GM19023 (cell line): ENCODE results near the gene SGIP1.
"Not testable (repeated sequence)": the region's sequence is repeated elsewhere in the genome, so short reads cannot be mapped to it uniquely, and the experiment has no call there.

ENCODE experiments used
- ATAC-seq: cut with Tn5 transposase; IDR thresholded peaks from one replicate; pipeline ENCODE4 v1.9.1; 2021; ENCODE audit warnings: mild to moderate bottlenecking, moderate library complexity; ENCODE audit not compliant: unreplicated experiment

The SGIP1 gene

DNA sequence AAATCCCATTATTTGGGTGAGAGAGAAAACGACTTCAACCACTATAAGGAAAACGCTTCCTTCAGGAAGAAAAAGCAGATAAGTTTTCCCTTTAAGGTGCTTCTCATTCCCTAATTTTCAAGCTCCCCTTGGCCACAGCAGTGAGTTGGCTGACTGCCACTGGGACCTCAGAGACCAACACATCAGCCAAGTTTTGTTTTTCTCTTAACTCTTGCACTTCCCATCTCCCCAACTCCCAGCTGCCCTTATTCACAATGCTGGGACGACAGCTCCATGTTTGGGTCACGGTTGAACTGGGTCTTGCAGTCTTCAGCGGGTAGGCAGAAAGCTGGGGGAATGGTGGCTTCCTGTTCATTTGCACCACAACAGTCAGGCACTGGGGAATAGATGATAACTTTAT lies 18.9 kb downstream of the SGIP1 start:
- no peak for ATAC-seq

DNA sequence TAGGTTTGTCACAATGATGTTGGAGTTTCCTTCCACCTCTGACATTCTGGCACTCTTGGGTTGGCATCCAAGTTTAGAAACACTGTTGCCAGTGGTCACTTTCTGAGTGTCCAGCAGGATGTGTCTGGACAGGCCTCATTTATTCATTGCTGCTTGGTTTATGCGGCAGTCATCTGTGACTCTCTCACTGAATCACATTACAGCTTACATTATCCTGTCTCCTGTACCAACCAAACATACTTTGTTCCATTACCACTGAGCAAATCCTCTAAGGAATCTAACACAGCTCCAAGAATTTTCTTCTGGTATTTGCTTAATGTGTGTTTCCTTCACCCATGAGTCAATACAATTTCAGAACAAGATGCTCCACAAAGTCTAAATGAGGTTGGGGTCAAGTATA lies 19.9 kb downstream of the SGIP1 start:
- no peak for ATAC-seq

DNA sequence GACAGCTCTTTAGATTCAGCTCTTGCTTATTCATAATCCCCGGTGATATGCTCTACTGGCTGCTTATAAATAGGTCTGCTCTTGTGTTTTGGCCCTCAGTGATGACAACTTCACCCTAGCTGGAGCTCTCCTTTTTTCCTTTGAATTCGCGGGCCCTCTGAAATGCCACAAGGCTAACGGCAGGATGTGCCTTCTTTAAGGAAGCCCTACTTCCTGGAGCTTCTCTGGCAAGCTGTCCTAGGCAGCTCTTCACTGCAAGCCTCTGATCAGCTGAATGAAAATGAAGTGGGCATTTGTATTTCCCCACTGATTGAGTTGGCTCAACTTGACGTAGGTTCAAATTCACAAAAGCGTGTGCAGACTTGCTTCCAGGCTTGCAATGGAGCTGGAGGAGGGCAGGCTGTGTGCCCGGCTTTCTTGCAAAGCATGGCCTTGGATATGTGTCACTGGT lies 22.2 kb downstream of the SGIP1 start:
- ATAC-seq = no peak

DNA sequence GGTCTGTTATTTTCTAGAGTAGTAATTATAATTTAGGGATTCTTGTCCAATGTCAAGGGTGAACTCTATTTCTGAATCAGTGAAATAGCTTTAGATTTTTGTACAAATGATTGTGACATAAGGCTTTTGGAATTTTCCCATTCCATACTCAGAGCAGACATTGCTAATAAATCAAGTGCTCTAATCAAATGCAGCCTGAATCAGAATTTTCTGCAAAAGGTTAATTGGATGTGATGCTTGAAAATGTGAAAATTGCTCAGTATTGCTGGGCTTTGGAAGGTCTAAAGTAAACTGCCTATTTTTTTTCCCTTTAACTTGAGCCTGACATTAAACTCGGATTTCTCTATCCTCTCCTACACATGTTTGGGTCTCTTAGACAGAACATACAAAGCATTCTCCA lies 23.2 kb downstream of the SGIP1 start:
- ATAC-seq = no peak

DNA sequence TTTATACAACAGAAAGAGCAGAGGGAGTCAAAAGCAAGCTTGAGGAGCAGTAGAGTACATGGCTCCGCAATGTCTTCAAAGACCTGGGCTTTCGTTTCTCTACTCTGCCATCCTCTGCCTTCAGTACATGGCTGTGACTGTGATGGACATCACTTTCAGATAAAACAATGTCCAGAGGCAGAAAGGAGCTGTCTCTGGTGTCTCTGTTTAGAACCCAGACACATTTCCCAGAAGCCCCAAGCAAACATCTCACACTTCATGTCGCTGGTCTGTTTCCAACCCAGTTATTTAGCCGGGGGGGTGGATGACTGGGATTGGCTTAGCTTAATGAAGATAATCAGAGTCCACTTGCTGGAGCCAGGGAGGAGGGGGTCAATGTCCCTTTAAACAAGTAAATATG lies 25.6 kb downstream of the SGIP1 start:
- no peak for ATAC-seq

DNA sequence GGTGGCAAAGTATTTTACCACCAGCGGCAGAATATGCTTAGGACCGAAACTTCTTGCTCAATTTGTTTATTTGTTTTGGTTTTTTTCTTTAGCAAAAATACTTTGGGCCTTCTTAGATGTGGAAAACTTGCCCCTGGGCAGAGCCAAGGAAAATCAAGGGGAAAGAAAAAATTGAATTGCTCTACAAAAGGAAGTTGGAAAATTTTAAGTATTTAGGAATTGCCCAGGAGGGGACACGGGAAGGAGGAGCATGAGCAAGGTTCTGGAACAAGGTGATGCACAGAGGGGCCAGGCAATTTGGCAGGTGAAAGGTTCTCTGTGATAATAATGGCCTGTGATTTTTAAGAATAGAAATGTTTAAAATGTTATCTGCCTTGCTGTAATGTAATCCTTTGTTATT lies 28.6 kb downstream of the SGIP1 start:
- ATAC-seq = no peak

DNA sequence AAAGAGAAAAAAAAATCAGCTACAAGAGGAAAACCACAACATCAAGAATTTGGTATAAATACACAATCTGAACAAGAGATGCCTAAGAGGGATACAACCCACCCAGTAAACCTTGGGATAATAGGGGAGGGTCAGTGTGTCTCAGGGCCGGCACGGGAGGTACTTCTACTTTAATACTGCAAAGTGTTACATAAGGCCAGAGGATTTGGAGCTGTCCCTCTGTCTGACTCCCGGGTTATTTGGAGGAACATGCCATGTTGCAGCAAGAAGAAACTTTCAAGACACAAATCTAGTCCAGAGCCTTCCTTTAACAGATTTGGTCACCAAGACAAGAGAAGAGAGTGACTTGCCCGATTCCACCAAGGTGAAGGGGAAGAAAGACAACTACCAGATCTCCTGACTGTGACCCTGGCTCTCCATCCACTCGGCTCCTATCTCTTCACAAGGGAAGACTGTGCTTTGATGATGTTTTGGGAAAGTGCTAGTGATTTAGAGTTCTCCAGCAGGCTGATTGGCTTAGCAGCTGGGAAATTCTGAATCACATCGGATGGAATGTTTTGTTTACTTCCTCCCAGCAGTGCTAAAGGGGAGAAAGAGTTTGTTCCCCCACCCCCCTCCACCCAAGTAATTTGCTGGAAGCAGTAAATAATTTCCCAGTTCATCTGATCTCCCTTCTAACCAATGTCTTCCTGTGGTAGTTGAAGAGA lies 29.3 kb downstream of the SGIP1 start:
- no peak for ATAC-seq

DNA sequence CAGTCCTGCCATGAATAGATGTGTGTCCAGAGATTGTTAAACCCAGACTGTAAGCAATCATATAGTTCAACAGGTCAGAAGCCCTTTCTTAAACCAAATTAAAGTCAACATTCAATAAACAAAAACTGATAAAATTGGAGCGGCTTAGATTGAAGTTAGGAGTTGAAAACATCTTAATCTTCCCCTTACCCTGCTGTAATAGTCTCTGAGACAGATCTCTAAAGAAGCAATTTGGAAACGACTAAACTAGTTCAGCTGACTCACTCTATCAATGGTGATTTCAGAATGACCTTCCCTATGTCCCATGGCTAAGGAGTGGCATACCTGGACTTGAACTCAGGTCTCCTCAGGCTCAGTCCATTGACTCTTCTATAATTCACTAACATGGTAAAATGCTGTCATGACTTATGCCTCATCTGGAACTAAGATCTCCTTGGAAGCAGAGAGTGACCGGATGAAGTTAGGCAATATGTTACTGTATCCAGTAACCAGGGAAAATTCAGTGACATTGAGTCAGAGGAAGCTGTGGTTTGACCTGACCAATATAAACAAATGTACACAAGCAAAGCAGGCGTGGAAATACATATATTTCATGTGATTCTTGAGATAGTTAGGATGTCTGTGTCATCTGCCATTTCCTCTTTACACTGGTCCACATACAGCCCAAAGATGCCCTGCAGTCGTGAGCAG lies 30.1 kb downstream of the SGIP1 start:
- no peak for ATAC-seq

DNA sequence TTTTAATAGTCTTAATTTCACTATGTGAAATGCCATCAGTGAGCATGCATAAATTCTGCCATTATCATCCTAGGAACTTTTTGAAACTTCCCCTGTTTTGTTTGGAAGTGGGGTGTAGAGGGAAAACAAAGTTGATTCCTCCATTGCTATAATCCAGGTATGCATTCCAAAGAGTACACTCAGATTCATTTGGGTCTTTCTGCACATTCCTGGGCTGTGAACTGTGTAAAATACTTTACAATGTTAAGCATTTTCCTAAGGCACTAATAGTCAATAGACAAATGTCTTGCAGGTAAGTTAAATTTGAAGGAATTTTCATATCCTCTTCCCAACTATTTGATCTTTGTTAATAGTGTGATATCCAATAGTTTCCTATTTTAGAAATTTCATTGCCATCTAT lies 36.2 kb downstream of the SGIP1 start:
- no peak for ATAC-seq

DNA sequence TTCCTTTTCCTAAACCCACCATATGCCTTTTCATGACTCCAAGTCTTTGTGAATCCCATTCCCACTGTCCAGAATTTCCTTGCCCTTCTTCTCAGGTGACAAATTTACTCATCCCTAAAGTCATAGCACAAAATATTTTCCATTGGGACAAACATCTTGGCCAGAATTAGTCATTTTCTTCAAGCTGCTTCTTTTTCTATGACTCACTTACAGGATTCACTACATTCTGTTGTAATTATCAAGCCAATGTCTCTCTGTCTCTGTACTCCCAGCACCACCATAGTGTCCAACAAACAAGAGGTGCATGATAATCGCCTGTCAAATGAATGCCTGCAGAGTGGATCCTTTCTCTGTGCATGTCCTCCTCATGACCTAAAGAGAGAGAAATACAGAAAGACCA lies 37.8 kb downstream of the SGIP1 start:
- ATAC-seq = no peak

DNA sequence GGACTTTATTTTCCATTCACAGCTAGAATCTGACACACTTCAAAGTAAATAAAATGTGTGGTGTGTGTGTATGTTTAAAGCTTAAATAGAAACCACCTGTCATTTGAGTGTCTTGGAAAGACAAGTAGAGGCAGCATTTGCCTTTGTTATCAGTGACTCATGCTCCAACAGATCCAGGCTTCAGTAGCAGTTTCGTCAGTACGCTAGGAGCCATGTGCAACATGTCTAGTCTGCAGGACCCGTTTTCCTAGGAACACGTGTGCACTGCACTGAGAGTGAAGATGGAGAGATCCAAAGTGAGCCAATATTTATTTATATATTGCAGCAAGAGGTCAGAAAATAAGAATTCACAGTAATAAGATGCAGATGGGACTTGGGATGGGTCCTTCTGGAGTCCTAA lies 41.8 kb downstream of the SGIP1 start:
- no peak for ATAC-seq

DNA sequence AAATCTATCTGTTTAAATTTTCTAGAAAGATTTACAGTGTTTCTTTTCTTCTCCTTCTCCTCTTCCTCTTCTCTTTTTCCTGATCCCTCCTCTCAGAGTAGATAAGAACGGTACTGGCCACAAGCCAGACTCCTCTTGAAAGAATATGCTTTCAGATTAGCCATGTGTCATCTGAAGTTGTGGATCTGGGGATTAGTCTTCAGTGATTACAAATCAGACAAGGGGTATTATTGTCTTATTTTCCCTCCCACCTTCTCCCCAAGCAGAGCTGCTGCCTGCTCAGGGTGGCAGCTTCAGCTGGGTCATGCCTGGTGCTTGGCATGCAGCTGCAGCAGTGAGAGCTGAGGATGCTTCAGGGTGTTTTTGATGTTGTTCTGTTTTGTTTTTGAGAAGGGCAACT lies 42.7 kb downstream of the SGIP1 start:
- ATAC-seq = no peak

DNA sequence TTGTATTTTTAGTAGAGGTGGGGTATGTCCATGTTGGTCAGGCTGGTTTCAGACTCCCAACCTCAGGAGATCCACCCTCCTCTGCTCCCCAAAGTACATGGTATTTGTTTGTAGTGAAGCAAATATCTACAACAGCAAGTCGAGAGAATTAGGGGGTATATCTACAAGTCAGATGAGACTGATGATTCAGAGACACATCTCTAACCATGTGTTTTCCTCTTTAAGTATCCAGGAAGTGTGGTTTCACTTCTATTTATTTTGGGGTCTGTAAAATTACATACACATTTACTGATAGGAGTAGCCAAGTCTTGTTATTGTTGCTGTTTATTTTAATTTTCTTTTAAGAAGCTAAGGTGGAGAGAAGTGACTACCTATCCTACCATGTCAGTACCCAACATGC lies 44.9 kb downstream of the SGIP1 start:
- no peak for ATAC-seq

DNA sequence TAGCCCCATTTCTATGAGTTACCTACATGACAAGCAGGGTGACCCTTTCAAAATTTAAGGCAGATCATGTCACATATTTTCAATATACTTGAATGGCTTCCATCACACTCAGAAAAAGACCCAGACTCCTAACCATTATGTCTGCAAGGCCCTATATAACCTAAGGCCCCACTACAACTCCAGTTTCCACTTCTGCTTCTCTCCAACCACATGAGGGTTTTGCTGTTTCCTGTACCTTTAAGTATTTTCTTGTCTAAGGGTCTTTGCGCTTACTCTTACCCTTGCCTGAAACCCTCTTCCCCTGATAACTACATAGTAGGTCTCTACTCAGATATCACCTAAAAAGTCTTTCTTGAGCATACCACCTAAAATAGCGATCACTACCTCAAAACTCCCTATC lies 46.1 kb downstream of the SGIP1 start:
- ATAC-seq = no peak

DNA sequence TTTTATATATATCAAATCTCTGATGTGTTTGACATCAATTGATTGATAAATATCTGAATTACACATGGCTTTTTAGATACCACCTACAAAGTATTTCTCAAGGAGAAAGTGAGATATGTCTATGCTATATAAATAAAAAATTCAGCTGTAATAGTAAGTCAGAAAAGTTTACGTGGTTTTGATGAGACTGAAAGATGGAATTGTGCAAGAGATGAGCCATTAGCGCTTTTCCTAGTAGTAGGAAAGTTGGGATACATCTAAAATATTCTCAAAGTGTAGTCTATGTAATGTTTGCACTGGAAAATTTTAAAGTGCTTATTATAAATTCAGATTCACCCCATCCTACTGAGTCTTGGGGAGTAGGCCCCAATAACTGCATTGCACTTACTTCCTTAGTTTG lies 49.1 kb downstream of the SGIP1 start:
- ATAC-seq = no peak

DNA sequence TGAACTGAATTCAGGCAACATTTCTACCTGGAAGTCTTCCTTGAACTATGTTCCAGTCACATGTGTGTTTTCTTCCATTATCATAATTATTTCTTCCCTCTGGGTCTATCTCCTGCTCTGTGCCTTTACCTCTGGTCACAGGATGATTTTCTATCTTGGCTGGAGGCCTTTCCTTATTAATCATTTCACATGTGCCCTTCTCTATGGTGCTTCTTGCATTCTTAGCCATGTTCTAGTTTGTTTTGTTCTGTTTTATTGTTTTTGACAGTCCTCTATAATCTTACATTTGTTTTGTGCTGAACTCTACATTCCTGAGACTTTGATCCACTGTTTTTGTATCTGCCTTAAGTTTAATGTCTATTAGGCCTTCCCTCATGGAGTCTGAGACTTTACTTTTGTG lies 51.0 kb downstream of the SGIP1 start:
- no peak for ATAC-seq

DNA sequence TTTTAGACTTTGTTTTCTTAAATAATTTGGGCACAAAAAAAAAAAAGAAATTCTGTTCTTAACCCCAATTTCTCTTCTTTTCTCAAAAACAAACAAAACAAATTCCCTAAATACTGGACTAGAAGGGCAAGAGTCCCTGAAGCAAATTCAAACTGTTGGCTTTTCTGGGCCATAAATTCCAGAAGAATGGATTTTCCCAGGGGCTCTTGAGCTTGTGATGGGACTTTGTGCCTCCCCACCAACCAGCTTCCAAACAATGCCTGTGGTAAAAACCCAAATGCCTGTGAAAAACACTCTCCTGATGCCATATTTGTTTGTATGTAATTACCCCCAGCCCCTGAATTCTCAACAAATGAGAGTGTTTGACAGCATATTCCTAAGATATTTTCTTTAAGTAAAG lies 55.4 kb downstream of the SGIP1 start:
- no peak for ATAC-seq

DNA sequence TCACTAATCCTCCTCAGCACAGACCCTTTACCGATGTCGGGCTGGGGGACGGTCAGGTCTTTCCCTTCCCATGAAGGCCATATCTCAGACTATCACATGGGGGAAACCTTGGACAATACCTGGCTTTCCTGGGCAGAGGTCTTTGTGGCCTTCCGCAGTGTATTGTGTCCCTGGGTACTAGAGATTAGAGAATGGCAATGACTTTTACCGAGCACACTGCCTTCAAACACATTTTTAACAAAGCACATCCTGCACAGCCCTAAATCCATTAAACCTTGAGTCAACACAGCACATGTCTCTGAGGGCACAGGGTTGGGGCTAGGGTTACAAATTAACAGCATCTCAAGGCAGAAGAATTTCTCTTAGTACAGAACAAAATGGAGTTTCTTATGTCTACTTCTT lies 58.2 kb downstream of the SGIP1 start:
- ATAC-seq = not testable (repeated sequence)

DNA sequence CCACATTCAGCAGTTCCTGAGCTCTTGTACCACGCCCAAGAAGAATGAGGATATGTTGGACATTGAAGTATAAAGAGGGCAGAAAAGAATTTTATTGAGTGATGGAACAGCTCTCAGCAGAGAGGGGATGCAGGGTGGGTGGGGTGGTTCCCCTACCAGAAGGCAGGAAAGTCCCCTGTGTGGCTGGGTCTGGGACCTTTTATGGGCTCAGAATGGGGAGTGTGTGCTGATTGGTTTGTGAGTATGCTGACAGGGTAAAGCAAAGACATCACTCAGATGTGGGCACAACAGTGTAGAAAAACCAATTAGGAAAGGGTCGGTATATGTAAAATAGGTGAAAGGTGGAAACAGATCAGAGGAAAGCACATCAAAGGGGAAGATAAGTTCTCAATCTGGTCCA lies 62.2 kb downstream of the SGIP1 start:
- no peak for ATAC-seq

DNA sequence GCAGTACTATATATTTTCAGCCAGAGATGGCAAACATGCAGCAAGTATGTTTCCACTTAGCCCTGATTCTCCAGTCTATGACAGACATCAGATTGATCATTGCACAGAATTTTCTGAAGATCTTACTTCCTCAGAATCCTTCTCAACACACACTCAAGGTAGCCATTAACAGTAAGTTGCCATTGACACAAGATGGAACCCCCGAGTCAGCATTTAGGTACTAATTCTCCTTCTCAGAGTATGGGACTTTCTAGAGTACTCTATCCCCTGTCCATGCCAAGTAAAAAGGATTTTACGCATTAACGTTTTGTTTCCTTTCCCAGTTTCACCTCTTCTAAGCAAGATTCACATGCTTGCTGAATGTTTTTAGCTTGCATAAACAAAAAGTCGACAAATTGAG lies 63.5 kb downstream of the SGIP1 start:
- ATAC-seq = no peak

DNA sequence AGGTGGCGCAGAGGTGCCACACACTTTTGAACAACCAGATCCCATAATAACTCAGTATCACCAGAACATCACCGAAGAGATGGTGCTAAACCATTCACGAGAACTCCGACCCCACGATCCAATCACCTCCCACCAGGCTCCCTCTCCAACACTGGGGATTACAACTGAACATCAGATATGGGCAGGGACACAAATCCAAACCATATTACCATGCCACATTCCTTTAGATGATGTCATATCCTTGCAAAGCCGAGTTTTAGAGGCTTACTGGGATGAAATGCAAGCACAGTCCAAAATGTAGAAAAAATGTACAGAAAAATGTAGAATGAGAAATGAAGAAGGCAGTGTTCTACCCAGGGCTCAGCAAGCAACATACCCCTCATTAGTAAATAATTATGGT lies 64.7 kb downstream of the SGIP1 start:
- ATAC-seq = no peak

DNA sequence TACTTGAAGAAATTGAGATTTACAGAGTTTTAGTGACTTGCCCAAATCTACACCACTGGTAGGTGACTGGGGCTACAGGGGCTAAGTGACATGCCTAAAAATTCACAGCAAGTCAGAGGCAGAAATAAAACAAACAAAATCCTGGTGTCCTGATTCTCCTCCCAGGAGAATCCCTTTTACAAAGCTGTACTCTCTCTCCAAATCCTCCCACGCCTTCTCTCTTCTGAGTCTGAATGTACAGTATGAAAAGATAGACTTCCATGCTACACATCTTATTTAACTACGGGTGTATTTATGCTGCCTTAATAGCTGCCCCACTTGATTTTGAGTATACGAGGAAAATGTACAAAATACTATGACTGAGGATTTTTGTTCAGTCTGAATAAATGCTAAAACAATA lies 65.4 kb downstream of the SGIP1 start:
- no peak for ATAC-seq
